Epithelial cell of proximal tubule (primary cell): ENCODE results near the gene NCR2. TPM values are rescaled to one million over a fixed set of nuclear protein-coding genes. Genes with fewer than 3 reads are reported as not detected.

Experiments used
- DNase-seq: peaks from one replicate; pipeline ENCODE4 v3.0.0-alpha.2; 2011; ENCODE audit warnings: low read depth
- H3K4me3 ChIP-seq: 2 replicates; pipeline ENCODE4 v1.5.1; 2011; ENCODE audit warnings: low read depth, mild to moderate bottlenecking, low read length
- CTCF ChIP-seq: conservative IDR thresholded peaks from 2 replicates; pipeline ENCODE4 v1.5.1; 2012; ENCODE audit warnings: low read depth, mild to moderate bottlenecking, low read length
- total RNA-seq: library from RNA; depleted of rRNA; stranded (reverse); fragments of >200 nt; gene quantifications from 2 replicates; pipeline ENCODE4 v1.2.3, GENCODE V29; 2015

Gene NCR2
- total RNA-seq, 1 donor from 2014 or later = not detected

- no peak overlapping the region for H3K4me3 ChIP-seq
- TF ChIP-seq CTCF = no peak
- no peak for DNase-seq
These were observed 56.8 kb downstream of the NCR2 start for GRCh38 chr6:41392246-41392645.

- H3K4me3 ChIP-seq = no peak overlapping the region
- TF ChIP-seq CTCF = no peak
- DNase-seq = no peak
These were observed 60.9 kb downstream of the NCR2 start for GRCh38 chr6:41396335-41396734.

- no peak for DNase-seq
- no peak for TF ChIP-seq CTCF
- no peak overlapping the region for H3K4me3 ChIP-seq
These were observed 64.0 kb downstream of the NCR2 start for GRCh38 chr6:41399424-41399823.

Other genes with a start within 250 kb of the NCR2 start
- gene TREML1, start 181.3 kb upstream of the NCR2 start, total RNA-seq = not detected in 2 replicates
- gene TREM2, start 172.5 kb upstream of the NCR2 start, total RNA-seq = not detected in 2 replicates
- 0.07 TPM in 1 of 2 replicates, not detected in the other for gene TREML2, start 134.5 kb upstream of the NCR2 start, total RNA-seq
- gene TREML4, start 107.3 kb upstream of the NCR2 start, total RNA-seq = not detected in 2 replicates
- gene TREM1, start 48.9 kb upstream of the NCR2 start, total RNA-seq = 2.0 TPM in 1 of 2 replicates, not detected in the other
- 7.5 and 10.2 TPM in 2 replicates for gene FOXP4, start 210.8 kb downstream of the NCR2 start, total RNA-seq